SK-N-MC (cell line): Measurements from ENCODE around the gene INHBE.

ENCODE experiments used
- DNase-seq: peaks from one replicate; pipeline ENCODE4 v3.0.0-alpha.2; 2011; ENCODE audit warnings: low read depth, low spot score
- H3K27ac ChIP-seq: fragments of 200-600 bp; sonication (generic); 2 replicates; pipeline ENCODE4 v1.5.1; 2016; ENCODE audit warnings: mixed run types
- H3K36me3 ChIP-seq: fragments of 200-600 bp; sonication (generic); 2 replicates; pipeline ENCODE4 v1.6.1; 2017; ENCODE audit warnings: antibody characterized with exemption, low read length, mixed read lengths; ENCODE audit not compliant: insufficient read depth
- H3K4me3 ChIP-seq: fragments of 200-600 bp; sonication (generic); 2 replicates; pipeline ENCODE4 v1.5.1; 2016
- H3K9ac ChIP-seq: fragments of 200-600 bp; sonication (generic); 2 replicates; pipeline ENCODE4 v1.8.0; 2017; ENCODE audit warnings: mixed run types, mixed read lengths; ENCODE audit not compliant: insufficient read length
- H3K9me3 ChIP-seq: fragments of 200-600 bp; sonication (generic); 2 replicates; pipeline ENCODE4 v1.6.1; 2017; ENCODE audit warnings: low read depth, mild to moderate bottlenecking, antibody characterized with exemption, low read length, moderate library complexity, mixed read lengths
- EZH2 ChIP-seq: fragments of 200-600 bp; sonication (generic); IDR thresholded peaks from one replicate; pipeline ENCODE4 v1.6.1; 2017; ENCODE audit warnings: antibody characterized with exemption
- FOXP2 ChIP-seq: optimal IDR thresholded peaks from 2 replicates; pipeline ENCODE3; 2011; ENCODE audit warnings: mild to moderate bottlenecking, moderate library complexity; ENCODE audit not compliant: insufficient read depth; ENCODE audit errors: extremely low read length, control extremely low read depth
- POLR2AphosphoS5 ChIP-seq: IDR thresholded peaks from 2 replicates; pipeline ENCODE4 v1.6.1; 2012; ENCODE audit warnings: mild to moderate bottlenecking, low read depth, low read length, borderline replicate concordance

INHBE gene

GRCh38 chr12:57428965-57429364 lies 26.1 kb upstream of the INHBE start:
- no peak for TF ChIP-seq EZH2
- no peak for TF ChIP-seq FOXP2
- Histone ChIP-seq H3K36me3 (peaks cover 5% of the 10 kb centered on the region; the same call in 1 of the 2 replicates), H3K4me3 (peak overlapping the region; percentile 98), H3K9me3 (no peaks in the 10 kb centered on the region), H3K27ac (peak overlapping the region; percentile 82), H3K9ac (peak overlapping the region; percentile 89)
- DNase-seq, result no peak

- Histone ChIP-seq H3K27ac (peak overlapping the region; percentile 82), H3K4me3 (peak overlapping the region; percentile 98), H3K9me3 (no peaks in the 10 kb centered on the region), H3K9ac (peak overlapping the region; percentile 89), H3K36me3 (peaks cover under 1% of the 10 kb centered on the region; the same call in 1 of the 2 replicates)
- TF ChIP-seq FOXP2 (no peak), EZH2 (no peak), POLR2AphosphoS5 (no peak)
- no peak for DNase-seq
Measured at GRCh38 chr12:57429473-57430111, 25.5 kb upstream of the INHBE start.

DNA sequence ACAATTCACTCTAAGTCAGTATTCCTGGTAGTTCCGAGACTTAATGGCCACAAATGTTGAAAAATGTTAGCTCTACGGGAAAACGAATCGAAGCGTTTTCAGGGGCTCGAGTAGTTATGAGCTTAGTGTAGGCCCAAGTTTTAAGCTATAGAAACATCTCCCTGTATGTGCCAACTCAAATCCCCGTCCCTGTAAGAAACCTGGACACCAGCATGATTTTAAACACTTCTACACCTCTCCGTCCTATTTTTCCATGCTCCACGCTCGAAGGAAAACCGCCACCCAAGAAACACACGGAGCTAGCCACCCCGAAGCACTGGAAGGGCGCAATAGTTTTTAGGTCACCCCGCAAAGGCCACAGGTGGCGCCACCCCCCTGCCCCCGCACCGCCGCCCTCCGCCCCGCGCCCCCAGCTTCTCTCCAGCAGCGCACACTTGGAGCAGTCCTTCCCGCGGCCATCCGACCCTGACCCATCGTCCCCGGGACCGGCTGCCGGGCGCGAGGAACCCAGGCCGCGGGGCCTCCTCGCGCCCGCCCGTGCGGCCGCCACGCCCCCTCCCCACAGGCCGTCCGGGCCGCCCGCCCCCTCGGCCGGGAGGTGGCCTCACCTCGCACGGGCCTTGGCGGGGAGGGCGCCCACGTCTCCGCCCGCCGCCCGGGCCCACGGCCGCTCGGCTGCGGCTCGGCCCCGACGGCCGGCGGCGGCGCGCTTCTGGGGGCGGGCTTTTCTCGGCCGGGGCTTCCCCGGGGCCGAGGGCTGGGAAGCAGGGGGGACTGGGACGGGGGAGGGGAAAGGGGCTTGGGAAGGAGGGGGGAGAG lies 24.8 kb upstream of the INHBE start:
- peak overlapping the region; percentile 89 for H3K9ac ChIP-seq
- TF ChIP-seq EZH2 (no peak), FOXP2 (no peak), POLR2AphosphoS5 (no peak)
- DNase-seq, result no peak
- H3K4me3 ChIP-seq, result peak overlapping the region; percentile 98
- H3K36me3 ChIP-seq, result no peaks in the 10 kb centered on the region; the same call in 1 of the 2 replicates
- peak overlapping the region; percentile 82 for H3K27ac ChIP-seq
- no peaks in the 10 kb centered on the region for H3K9me3 ChIP-seq

GRCh38 chr12:57430931-57431566 lies 24.1 kb upstream of the INHBE start, which contains the start of gene R3HDM2:
R3HDM2 (minus strand) TSS chr12:57431043; CDS start chr12:57310428, 120,615 bp downstream.
- peak within 1 kb of the TSS; percentile 82 for H3K27ac ChIP-seq
- H3K9me3 ChIP-seq, result no peaks in the 10 kb centered on the region
- H3K36me3 ChIP-seq, result no peaks in the 10 kb centered on the region
- H3K9ac ChIP-seq, result peak within 1 kb of the TSS; percentile 89
- peak within 1 kb of the TSS; percentile 98 for H3K4me3 ChIP-seq
- TF ChIP-seq POLR2AphosphoS5 (peak; percentile 96), EZH2 (no peak), FOXP2 (no peak)
- peak; percentile 73 for DNase-seq

DNA sequence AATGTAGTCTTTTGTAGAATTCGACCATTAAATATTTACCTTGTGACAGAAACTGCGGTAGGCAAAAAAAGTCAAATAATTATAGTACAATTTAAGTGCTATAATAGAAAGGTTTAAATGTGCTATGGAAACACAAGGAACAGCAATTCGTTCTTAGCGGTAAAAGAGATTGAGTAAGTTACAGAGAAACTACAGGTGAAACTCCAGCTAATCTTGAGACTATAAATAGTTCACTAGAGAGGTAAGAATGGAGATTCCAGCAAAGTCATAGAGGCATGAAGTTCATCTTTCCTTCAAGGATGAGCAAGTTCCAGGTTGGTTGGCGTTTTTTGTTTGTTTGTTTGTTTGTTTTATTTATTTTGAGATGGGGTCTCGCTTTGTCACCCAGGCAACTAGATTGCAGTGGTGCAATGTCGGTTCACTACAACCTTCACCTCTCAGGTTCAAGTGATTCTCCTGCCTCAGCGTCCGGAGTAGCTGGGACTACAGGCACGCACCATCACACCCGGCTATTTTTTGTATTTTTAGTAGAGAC lies 23.4 kb upstream of the INHBE start:
- TF ChIP-seq POLR2AphosphoS5 (no peak), FOXP2 (no peak), EZH2 (no peak)
- Histone ChIP-seq H3K9me3 (no peaks in the 10 kb centered on the region), H3K27ac (peak overlapping the region; percentile 82), H3K9ac (peak overlapping the region; percentile 82), H3K4me3 (peak overlapping the region; percentile 98), H3K36me3 (no peaks in the 10 kb centered on the region)
- no peak for DNase-seq

DNA sequence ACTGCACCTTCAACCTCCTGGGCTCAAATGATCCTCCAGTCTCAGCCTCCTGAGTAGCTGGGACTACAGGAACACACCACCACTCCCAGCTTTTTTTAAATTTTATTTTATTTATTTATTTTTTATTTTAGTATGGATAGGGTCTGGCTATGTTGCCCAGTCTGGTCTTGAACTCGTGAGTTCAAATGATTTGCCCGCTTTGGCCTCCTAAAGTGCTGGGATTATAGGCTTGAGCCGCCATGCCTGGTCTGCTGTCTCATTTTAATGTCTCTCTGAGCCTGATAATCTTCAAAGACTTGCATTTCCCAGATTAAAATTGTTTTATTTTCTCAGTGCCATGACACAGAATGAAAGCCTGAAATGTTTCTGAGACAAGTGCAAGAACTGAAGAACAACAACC lies 21.7 kb upstream of the INHBE start:
- DNase-seq, result no peak
- no peak overlapping the region for H3K9ac ChIP-seq
- H3K27ac ChIP-seq, result no peak overlapping the region
- no peak overlapping the region for H3K4me3 ChIP-seq
- no peaks in the 10 kb centered on the region for H3K36me3 ChIP-seq
- TF ChIP-seq POLR2AphosphoS5 (no peak), EZH2 (no peak), FOXP2 (no peak)
- no peaks in the 10 kb centered on the region for H3K9me3 ChIP-seq

- no peak within 1 kb of the TSS for H3K4me3 ChIP-seq
- DNase-seq, result no peak
- no peak within 1 kb of the TSS for H3K27ac ChIP-seq
- no peaks in the 10 kb centered on the region for H3K9me3 ChIP-seq
- no peak within 1 kb of the TSS for H3K9ac ChIP-seq
- H3K36me3 ChIP-seq, result no peaks in the 10 kb centered on the region
- TF ChIP-seq EZH2, result no peak
- TF ChIP-seq POLR2AphosphoS5, result no peak
- no peak for TF ChIP-seq FOXP2
Measured at GRCh38 chr12:57434517-57435223, 20.4 kb upstream of the INHBE start, which contains the start of gene INHBC. INHBC (plus strand) TSS chr12:57434784; CDS start chr12:57434887, 103 bp downstream.
